Measurements from ENCODE around the gene B4GALT5.

GRCh38 chr20:49740807-49741206, 27.1 kb upstream of the B4GALT5 start:
- TF ChIP-seq EP300 (IDR thresholded peaks at IDR 0.05) (no peak), POLR2A (IDR thresholded peaks at IDR 0.05) (no peak), CTCF (IDR thresholded peaks at IDR 0.05) (no peak), POLR2AphosphoS5 (IDR thresholded peaks at IDR 0.05) (no peak)
